ENCODE data around the gene RGS4.

The RGS4 gene

GRCh38 chr1:163049296-163049695, 19.9 kb upstream of the RGS4 start:
- H3K4me1 Mint-ChIP-seq: peaks cover 71% of the 10 kb centered on the region
- no peak overlapping the region for H3K4me3 Mint-ChIP-seq
- no peak for TF ChIP-seq CTCF (IDR thresholded peaks at IDR 0.05)
- no peaks in the 10 kb centered on the region for H3K36me3 Mint-ChIP-seq (ENCODE audit: low read depth)
- H3K9me3 Mint-ChIP-seq: no peaks in the 10 kb centered on the region
- DNase-seq: no peak
- H3K27me3 Mint-ChIP-seq (ENCODE audit: low read depth, poor library complexity): peaks cover 3% of the 10 kb centered on the region
- no peak overlapping the region for H3K27ac Mint-ChIP-seq

DNA sequence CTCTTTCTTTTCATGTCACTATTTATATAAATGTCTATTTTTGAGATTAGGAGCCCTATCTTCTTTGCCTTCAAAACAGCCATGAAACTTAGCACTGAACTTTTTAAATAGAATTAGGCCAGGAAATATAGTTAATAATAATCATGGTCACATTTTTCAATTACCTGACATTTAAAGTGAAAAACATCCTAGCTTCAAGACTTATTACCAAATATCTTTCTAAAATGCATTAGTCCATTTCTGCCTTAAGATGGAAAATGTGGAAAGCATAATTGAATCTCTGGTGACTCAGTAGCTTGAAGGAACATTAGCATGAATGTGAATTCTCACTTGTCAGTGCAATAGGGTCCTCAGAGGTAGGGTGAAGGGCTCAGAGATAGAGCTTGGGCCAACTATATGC, 18.7 kb upstream of the RGS4 start:
- Mint-ChIP-seq H3K9me3 (no peaks in the 10 kb centered on the region), H3K27ac (no peak overlapping the region), H3K4me3 (no peak overlapping the region), H3K36me3 (ENCODE audit: low read depth) (no peaks in the 10 kb centered on the region), H3K27me3 (ENCODE audit: low read depth, poor library complexity) (no peaks in the 10 kb centered on the region), H3K4me1 (peaks cover 77% of the 10 kb centered on the region)
- DNase-seq: no peak
- TF ChIP-seq CTCF (IDR thresholded peaks at IDR 0.05): no peak

- no peaks in the 10 kb centered on the region for H3K27me3 Mint-ChIP-seq (ENCODE audit: low read depth, poor library complexity)
- no peaks in the 10 kb centered on the region for H3K9me3 Mint-ChIP-seq
- peak overlapping the region; percentile 93 for H3K27ac Mint-ChIP-seq
- H3K36me3 Mint-ChIP-seq (ENCODE audit: low read depth): no peaks in the 10 kb centered on the region
- DNase-seq: peak; percentile 29
- no peak for TF ChIP-seq CTCF (IDR thresholded peaks at IDR 0.05)
- H3K4me1 Mint-ChIP-seq: peaks cover 59% of the 10 kb centered on the region
- H3K4me3 Mint-ChIP-seq: no peak overlapping the region
These were observed 15.0 kb upstream of the RGS4 start for GRCh38 chr1:163054181-163054591.

DNA sequence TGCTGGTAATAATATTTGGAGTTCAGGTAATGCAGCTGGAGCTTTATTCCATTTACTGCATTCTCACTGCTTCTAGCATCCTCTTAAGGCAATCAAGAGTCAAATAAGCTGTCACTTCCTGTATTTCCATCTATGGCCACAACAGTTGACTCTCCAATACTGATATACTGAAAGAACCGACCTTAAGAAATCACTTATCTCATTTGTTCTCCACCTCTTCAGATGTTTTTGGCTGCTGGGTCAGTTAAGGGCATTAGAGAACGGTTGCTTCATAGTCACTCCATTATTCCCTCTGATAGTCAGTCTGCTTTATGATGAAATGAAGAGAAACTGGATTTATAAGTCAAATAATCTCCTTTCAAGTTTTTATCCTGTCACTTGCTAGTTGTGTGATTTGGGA, 14.2 kb upstream of the RGS4 start:
- H3K27ac Mint-ChIP-seq: no peak overlapping the region
- DNase-seq: no peak
- no peaks in the 10 kb centered on the region for H3K36me3 Mint-ChIP-seq (ENCODE audit: low read depth)
- peak overlapping the region; percentile 54 for H3K4me3 Mint-ChIP-seq
- TF ChIP-seq CTCF (IDR thresholded peaks at IDR 0.05): no peak
- no peaks in the 10 kb centered on the region for H3K27me3 Mint-ChIP-seq (ENCODE audit: low read depth, poor library complexity)
- no peaks in the 10 kb centered on the region for H3K9me3 Mint-ChIP-seq
- peaks cover 54% of the 10 kb centered on the region for H3K4me1 Mint-ChIP-seq

GRCh38 chr1:163055531-163055930, 13.6 kb upstream of the RGS4 start:
- DNase-seq: no peak
- H3K9me3 Mint-ChIP-seq: no peaks in the 10 kb centered on the region
- no peak for TF ChIP-seq CTCF (IDR thresholded peaks at IDR 0.05)

GRCh38 chr1:163056831-163057230, 12.3 kb upstream of the RGS4 start:
- Mint-ChIP-seq H3K36me3 (ENCODE audit: low read depth) (no peaks in the 10 kb centered on the region), H3K4me1 (peaks cover 61% of the 10 kb centered on the region), H3K9me3 (no peaks in the 10 kb centered on the region), H3K27ac (peak overlapping the region; percentile 15), H3K27me3 (ENCODE audit: low read depth, poor library complexity) (peaks cover 9% of the 10 kb centered on the region), H3K4me3 (no peak overlapping the region)
- no peak for TF ChIP-seq CTCF (IDR thresholded peaks at IDR 0.05)
- no peak for DNase-seq

More at GRCh38 chr1:163055531-163055930, 13.6 kb upstream of the RGS4 start:
- Mint-ChIP-seq H3K4me3 (peak overlapping the region; percentile 53), H3K27me3 (ENCODE audit: low read depth, poor library complexity) (peaks cover 2% of the 10 kb centered on the region), H3K4me1 (peaks cover 54% of the 10 kb centered on the region), H3K36me3 (ENCODE audit: low read depth) (no peaks in the 10 kb centered on the region), H3K27ac (peak overlapping the region; percentile 37)
